Prostate gland (tissue), 2 donors: ENCODE data around the gene ZNF526.

ENCODE experiments used
- POLR2AphosphoS5 ChIP-seq: sonication (generic); formaldehyde crosslinking; IDR thresholded peaks from one replicate; pipeline ENCODE4 v1.6.1; 2017; ENCODE audit warnings: antibody characterized with exemption
- TF ChIP-seq, protein P1 (sequence below), 4 experiments: fragments of 200-600 bp in 2 of 4; fragments of 450-650 bp in 2 of 4; sonication (generic) in 2 of 4; IDR thresholded peaks; 1 replicate in 3 of 4; 2 replicates in 1 of 4; pipeline ENCODE4 v1.5.1; 2016 to 2019; ENCODE audit warnings: antibody characterized with exemption in 4 of 4, mild to moderate bottlenecking in 2 of 4, moderate library complexity in 2 of 4

DNA sequence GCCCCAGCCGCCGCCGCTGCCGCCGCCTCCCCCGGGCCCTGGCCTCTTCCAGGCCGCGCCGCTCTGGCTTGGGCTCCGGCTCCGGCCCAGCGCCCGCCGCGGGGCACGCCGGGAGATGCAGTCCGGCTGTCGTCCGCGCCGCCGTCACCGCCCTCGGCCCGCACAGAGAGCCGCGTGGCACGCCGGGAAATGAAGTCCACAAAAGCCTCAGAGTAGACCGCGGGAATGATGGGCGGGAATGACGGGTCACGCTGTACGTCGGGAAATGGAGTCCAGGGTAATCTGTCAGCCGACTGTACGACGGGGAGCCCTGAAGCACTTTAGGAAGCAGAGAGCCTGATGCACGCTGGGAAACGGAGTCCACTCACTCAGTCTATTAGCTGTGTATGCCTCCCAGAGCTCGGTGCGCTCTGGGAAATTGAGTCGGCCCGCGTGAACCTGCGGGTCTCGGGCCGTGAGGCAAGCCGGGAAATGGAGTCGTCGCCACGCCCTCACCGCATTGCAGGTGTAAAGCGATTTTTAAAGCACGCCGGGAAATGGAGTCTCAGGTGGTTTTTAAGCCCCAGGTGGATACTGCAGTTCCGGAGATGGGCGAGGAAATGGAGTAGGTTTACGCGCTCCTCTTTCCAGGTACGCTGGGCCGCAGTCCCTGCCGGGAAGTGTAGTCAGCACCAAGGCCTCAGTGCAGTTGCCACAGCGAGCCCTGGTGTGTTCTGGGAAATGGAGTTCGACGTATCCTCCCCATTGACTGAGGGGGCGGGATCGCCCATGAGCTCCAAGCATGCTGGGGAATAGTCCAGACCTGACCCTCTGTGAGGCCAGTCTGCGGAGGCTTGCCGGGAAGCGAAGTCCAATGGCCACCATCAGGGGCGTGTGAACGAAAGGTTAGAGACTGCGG lies 22.6 kb downstream of the ZNF526 start, which contains the start of gene GSK3A:
- TF ChIP-seq, protein P1, sequence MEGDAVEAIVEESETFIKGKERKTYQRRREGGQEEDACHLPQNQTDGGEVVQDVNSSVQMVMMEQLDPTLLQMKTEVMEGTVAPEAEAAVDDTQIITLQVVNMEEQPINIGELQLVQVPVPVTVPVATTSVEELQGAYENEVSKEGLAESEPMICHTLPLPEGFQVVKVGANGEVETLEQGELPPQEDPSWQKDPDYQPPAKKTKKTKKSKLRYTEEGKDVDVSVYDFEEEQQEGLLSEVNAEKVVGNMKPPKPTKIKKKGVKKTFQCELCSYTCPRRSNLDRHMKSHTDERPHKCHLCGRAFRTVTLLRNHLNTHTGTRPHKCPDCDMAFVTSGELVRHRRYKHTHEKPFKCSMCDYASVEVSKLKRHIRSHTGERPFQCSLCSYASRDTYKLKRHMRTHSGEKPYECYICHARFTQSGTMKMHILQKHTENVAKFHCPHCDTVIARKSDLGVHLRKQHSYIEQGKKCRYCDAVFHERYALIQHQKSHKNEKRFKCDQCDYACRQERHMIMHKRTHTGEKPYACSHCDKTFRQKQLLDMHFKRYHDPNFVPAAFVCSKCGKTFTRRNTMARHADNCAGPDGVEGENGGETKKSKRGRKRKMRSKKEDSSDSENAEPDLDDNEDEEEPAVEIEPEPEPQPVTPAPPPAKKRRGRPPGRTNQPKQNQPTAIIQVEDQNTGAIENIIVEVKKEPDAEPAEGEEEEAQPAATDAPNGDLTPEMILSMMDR (IDR thresholded peaks at IDR 0.05): peak in 2 of 4 experiments; percentile 17 to 22
- peak; percentile 95 for TF ChIP-seq POLR2AphosphoS5
